NB4 (cell line): Measurements from ENCODE around the gene AKT3.

Experiments used
- DNase-seq: peaks from one replicate; pipeline ENCODE4 v3.0.0; 2010; ENCODE audit warnings: low read depth
- H3K4me3 ChIP-seq: one replicate; pipeline ENCODE4 v1.5.1; 2011; ENCODE audit warnings: mild to moderate bottlenecking, low read depth, low read length, moderate library complexity
- MYC ChIP-seq: IDR thresholded peaks from 2 replicates; pipeline ENCODE4 v1.6.1; 2011; ENCODE audit warnings: low read depth, low read length
- POLR2A ChIP-seq: IDR thresholded peaks from 2 replicates; pipeline ENCODE4 v1.6.1; 2011; ENCODE audit warnings: mild to moderate bottlenecking; ENCODE audit not compliant: insufficient read length; ENCODE audit errors: extremely low read depth
- TF ChIP-seq, protein P1 (sequence below): IDR thresholded peaks from 2 replicates; pipeline ENCODE4 v1.6.1; 2011; ENCODE audit warnings: low read depth, low read length
- TF ChIP-seq, protein P2 (sequence below): IDR thresholded peaks from one replicate; pipeline ENCODE4 v1.5.1; 2012; ENCODE audit warnings: low read depth, low read length

Gene AKT3

GRCh38 chr1:243461700-243462099 is 388.3 kb downstream of the AKT3 start:
- H3K4me3 ChIP-seq: no peak overlapping the region
- DNase-seq: no peak
- TF ChIP-seq MYC (no peak), POLR2A (no peak)
- TF ChIP-seq, protein P1, sequence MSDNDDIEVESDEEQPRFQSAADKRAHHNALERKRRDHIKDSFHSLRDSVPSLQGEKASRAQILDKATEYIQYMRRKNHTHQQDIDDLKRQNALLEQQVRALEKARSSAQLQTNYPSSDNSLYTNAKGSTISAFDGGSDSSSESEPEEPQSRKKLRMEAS: no peak
- TF ChIP-seq, protein P2, sequence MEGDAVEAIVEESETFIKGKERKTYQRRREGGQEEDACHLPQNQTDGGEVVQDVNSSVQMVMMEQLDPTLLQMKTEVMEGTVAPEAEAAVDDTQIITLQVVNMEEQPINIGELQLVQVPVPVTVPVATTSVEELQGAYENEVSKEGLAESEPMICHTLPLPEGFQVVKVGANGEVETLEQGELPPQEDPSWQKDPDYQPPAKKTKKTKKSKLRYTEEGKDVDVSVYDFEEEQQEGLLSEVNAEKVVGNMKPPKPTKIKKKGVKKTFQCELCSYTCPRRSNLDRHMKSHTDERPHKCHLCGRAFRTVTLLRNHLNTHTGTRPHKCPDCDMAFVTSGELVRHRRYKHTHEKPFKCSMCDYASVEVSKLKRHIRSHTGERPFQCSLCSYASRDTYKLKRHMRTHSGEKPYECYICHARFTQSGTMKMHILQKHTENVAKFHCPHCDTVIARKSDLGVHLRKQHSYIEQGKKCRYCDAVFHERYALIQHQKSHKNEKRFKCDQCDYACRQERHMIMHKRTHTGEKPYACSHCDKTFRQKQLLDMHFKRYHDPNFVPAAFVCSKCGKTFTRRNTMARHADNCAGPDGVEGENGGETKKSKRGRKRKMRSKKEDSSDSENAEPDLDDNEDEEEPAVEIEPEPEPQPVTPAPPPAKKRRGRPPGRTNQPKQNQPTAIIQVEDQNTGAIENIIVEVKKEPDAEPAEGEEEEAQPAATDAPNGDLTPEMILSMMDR: no peak

DNA sequence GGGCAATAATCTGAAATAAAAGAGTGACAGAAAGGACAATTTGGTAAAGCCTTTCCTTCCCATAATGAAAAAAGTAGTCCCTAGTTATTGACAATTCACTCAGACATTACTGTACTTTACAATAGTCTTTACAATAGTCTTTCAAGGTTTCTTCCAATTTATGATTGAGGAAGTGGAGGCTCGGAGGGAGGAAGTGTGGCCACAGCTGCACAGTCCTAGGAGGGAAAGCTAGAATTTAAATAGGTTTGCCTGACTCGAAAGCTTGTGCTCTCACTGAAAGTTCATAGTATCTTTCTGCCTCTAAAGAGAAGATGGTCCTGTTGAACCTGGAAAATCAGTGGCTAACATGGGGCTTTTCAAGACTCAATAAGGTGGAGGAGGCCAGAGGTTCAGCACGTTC is 391.0 kb downstream of the AKT3 start:
- no peak for TF ChIP-seq POLR2A
- TF ChIP-seq, protein P2: no peak
- TF ChIP-seq, protein P1: no peak
- TF ChIP-seq MYC: no peak
- H3K4me3 ChIP-seq: no peak overlapping the region
- peak; percentile 70 for DNase-seq

DNA sequence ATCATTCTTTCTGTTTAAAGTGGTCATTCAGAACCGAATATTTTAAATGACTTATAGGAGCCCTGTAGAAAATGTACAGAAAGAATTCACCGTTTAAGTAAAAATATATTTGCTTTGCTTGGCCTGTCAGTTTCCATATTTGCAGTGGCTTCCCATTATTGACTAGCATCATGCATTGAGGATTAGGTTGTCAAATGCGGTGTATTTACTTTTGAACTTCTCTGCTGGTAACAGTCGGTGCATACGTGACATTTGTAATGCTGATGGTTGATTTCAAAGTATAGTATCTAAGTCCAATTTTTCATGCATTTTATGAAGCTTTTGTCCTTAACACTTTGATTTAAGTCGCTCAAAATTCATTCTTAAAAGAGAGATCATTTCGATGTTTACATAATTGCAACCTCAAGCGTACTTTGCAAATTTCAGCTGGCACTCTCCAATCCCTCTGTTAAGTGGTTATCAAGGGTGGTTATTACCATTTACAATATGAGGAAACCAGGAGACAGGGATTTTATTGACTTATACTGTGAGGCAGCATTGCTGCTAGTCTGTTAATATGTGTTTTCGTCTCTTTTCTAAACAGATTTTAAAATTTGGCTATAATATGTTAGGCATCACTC is 392.6 kb downstream of the AKT3 start:
- TF ChIP-seq POLR2A (no peak), MYC (no peak)
- TF ChIP-seq, protein P2: no peak
- no peak overlapping the region for H3K4me3 ChIP-seq
- no peak for DNase-seq

- no peak for DNase-seq
- H3K4me3 ChIP-seq: no peak overlapping the region
- TF ChIP-seq, protein P2: no peak
- TF ChIP-seq, protein P1: no peak
- no peak for TF ChIP-seq MYC
- TF ChIP-seq POLR2A: no peak
Observed at GRCh38 chr1:243455760-243456651, 394.0 kb downstream of the AKT3 start.

- DNase-seq: no peak
- H3K4me3 ChIP-seq: no peak overlapping the region
- no peak for TF ChIP-seq MYC
- TF ChIP-seq, protein P1: no peak
- TF ChIP-seq, protein P2: no peak
- no peak for TF ChIP-seq POLR2A
Observed at GRCh38 chr1:243454328-243454997, 395.6 kb downstream of the AKT3 start.
